ENCODE measurements around the gene INTS3.

INTS3 gene

DNA sequence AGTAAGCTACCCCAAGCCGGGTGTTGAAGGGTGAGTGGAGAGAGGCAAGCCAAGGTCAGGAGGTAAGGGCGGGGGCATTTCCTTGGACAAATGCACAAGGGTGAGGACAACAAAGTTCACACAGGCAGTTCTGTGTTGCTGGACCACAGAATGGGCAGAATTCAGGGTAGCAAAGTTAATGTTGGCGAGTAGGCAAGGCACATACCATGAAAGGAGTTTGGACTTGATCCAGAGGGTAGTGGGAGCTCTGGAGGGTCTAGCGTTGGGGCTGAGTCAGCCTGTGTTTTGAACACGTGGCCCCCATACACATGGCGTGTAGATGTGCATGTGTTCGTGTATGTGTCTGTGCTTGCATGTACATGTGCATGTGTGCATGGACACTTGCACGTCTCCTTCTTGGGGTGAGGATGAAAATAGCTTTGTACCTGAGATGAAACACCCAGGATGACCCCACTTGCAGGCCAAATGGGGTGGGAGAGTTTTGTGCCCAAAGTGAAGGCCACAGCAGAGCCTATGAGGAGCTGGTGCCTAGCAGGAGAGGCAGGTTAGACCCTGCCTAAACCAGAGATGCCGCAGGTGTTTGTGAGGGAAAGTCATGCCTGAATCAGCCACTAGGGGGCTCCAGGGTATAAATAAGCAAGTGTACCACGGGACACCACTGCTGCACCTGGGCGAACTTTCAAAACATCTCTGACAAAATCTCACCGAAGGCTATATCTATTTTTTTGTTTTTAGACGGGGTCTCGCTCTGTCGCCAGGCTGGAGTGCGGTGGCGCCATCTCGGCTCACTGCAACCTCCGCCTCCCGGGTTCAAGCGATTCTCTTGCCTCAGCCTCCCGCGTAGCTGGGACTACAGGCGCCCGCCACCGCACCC is 69.2 kb downstream of the INTS3 start:
- Mint-ChIP-seq H3K4me1 (peaks cover 13% of the 10 kb centered on the region), H3K9me3 (no peaks in the 10 kb centered on the region), H3K27ac (no peak overlapping the region), H3K4me3 (no peak overlapping the region), H3K27me3 (no peaks in the 10 kb centered on the region), H3K36me3 (no peaks in the 10 kb centered on the region)
- ATAC-seq (ENCODE audit: low read depth) (peak; percentile 96), DNase-seq (ENCODE audit: low spot score in 2 of 2) (peak; percentile 83 to 84)

DNA sequence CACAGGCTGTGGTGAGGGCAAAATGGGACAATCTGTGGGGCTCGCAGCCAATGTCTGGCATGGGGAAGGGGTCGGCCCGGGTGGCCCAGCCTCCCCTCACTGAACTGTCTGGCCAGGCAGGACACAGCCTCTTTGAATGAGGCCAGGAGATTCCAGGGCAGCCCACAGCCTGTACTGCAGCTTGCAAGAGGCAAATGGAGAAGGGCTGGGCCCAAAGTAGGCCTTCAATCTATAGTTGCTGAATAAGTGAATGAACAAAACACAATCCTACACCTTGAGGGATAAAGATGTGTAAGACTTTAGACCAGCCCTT is 70.6 kb downstream of the INTS3 start:
- ATAC-seq (ENCODE audit: low read depth): no peak
- Mint-ChIP-seq H3K4me1 (peaks cover 14% of the 10 kb centered on the region), H3K36me3 (no peaks in the 10 kb centered on the region), H3K4me3 (no peak overlapping the region), H3K27me3 (no peaks in the 10 kb centered on the region), H3K9me3 (no peaks in the 10 kb centered on the region), H3K27ac (no peak overlapping the region)
- DNase-seq (ENCODE audit: low spot score in 2 of 2): no peak

DNA sequence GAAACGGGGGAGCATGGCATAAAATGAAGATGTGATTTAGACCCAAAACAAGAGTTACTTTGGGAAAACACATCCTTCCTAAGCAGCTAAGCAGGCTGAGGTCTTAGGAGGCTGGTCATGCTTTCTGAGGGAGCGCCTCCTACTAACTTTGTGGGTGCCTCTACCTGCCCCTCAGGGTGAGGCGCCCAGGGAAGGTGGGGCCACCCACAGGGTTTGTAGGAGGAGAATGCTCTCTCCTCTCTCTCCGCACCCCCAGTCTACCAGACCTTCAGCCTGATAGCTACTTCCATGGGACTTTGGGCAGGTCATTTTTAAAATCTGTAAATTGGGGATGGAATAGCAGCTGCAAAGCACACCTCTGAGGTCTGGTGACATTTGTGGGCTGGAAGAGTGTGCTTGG is 71.2 kb downstream of the INTS3 start:
- peaks cover 19% of the 10 kb centered on the region for H3K4me1 Mint-ChIP-seq
- DNase-seq (ENCODE audit: low spot score in 2 of 2) (no peak), ATAC-seq (ENCODE audit: low read depth) (no peak)
- no peaks in the 10 kb centered on the region for H3K27me3 Mint-ChIP-seq
- no peak overlapping the region for H3K27ac Mint-ChIP-seq
- H3K9me3 Mint-ChIP-seq: no peaks in the 10 kb centered on the region
- peaks cover 2% of the 10 kb centered on the region for H3K36me3 Mint-ChIP-seq
- H3K4me3 Mint-ChIP-seq: no peak overlapping the region

DNA sequence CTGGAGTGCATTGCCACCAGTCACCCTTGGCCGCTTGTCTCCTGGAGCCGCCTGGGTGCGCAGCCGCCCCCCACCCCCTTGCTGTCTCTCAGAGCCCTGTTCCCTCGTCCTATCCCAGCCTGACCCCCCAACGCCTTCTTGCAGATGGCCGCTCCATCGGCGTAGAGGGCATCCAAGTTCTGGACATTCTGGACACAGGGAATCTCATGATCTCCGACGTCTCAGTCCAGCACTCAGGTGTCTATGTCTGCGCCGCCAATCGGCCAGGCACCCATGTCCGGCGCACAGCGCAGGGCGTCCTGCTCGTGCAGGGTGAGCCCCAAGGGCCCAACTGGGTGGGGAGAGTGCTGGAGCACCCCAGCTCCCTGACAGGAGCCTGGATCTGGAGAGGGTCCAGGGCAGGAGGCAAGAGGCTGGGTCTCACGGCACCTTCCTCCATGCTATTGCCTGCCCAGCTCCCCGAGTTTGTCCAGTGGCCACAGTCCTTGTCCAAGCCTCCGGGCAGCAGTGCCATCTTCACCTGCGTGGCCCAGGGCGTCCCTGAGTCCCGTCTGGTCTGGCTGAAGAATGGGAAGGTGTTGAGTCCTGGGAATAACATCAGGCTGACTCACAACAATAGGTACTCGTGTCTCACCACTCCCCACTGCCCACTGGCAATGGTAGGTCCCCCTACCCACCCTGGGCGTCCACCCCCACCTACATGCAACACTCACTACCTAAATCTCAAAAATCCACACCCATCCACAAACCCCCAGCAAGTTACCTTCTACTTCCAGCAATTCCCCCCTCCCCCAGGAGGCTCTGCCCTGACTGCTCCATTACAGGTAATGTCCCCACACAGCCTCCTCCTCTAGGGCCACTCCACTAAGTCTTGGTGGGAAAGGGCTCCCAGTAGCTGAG is 72.0 kb downstream of the INTS3 start:
- Mint-ChIP-seq H3K4me3 (no peak overlapping the region), H3K27me3 (no peaks in the 10 kb centered on the region), H3K4me1 (peaks cover 19% of the 10 kb centered on the region), H3K9me3 (no peaks in the 10 kb centered on the region), H3K36me3 (peaks cover 2% of the 10 kb centered on the region), H3K27ac (no peak overlapping the region)
- DNase-seq (ENCODE audit: low spot score in 2 of 2) (no peak), ATAC-seq (ENCODE audit: low read depth) (no peak)

DNA sequence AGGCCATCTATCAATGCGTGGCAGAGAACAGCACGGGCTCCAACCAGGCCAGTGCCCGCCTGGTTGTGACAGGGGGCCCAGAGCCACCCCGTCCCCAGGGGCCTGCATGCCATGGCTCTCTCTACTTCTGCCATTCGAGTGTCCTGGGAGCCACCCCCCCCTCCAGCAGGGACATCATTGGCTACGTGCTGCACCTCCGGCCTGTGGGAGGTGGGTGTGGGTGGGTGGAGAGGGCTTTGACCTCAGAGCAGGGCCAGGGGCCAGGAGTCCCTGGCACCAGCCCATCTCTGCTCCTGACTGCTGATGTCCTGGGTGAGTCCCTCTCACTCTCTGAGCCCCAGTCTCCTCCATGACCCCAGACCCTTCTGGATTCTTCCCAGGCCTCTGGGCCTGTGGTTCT is 72.7 kb downstream of the INTS3 start:
- H3K9me3 Mint-ChIP-seq: no peaks in the 10 kb centered on the region
- no peak for ATAC-seq (ENCODE audit: low read depth)
- peaks cover 25% of the 10 kb centered on the region for H3K4me1 Mint-ChIP-seq
- no peak overlapping the region for H3K27ac Mint-ChIP-seq
- H3K4me3 Mint-ChIP-seq: no peak overlapping the region
- H3K27me3 Mint-ChIP-seq: no peaks in the 10 kb centered on the region
- H3K36me3 Mint-ChIP-seq: peaks cover 2% of the 10 kb centered on the region
- no peak for DNase-seq (ENCODE audit: low spot score in 2 of 2)

DNA sequence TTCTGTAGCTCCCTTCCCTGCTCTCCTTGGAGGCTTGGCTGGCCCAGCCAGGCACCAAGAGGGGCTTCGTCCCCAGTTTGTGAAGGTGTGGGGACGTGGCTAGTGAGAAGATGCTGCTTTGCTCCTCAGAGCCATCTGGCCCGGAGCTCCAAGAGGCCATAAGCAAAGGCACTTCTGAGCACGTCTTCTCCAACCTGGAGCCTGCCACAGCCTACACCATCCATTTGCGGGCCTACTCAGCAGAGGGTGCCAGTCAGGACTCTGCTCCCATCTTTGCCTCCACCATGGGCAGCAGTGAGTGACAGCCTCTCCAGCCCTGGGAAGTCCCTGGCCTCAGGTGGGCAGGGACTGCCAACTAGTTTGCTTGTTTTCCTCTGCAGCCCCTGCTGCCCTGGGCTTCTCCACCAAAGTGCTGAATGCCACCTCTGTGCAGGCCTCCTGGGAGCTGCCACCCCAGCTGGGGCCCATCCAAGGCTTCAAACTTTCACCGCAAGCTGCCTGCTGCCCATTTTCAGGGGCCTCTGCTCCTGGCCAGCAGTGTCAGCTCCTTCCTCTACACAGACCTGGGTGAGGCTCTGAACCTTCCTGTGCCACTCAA is 73.3 kb downstream of the INTS3 start:
- no peak overlapping the region for H3K4me3 Mint-ChIP-seq
- no peaks in the 10 kb centered on the region for H3K9me3 Mint-ChIP-seq
- peaks cover 2% of the 10 kb centered on the region for H3K36me3 Mint-ChIP-seq
- DNase-seq (ENCODE audit: low spot score in 2 of 2) (no peak), ATAC-seq (ENCODE audit: low read depth) (no peak)
- peaks cover 28% of the 10 kb centered on the region for H3K4me1 Mint-ChIP-seq
- no peak overlapping the region for H3K27ac Mint-ChIP-seq
- no peaks in the 10 kb centered on the region for H3K27me3 Mint-ChIP-seq

DNA sequence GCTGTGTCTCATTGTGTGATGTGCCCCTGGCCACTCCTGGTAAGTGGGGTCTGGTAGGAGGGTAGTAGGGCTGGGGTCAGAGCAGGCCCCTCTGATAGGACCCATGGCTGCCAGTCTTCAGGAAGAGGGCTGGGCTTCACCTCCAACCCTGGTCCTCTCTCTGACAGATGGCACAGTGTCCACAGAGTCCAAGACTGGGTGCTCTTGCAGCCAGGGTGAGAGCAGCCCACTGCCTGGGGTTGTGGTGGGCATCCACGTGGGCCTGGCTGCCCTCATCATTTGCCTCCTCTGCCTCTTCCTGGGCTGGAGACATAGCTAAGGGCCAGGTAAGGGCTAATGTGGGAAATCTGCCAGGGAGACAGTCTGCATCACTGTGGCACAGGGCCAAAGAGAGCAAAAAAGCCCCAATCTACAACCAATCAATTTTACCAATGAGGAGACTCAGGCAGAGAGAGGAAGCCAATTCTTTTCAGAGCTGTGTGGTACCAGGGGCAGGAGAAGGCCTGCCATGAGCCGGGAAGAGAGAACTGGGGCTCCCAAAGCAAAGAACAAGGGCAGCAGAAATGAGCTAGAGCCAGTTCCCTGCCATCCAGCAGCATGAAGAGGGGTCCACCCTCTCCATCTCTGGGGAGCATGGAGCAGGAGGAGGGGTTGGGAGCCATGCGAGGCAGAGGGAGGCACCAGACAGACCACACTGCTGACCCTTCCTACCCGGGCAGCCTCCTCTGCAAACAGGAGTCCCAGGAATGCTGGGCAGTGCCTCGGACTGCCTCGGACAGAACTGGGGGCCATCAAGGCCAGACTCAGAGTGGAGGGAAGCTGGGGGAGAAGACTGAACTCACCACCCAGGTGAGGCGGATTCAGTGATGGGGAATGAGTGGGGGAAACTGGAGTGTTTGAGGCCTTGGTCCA is 74.2 kb downstream of the INTS3 start:
- DNase-seq (ENCODE audit: low spot score in 2 of 2) (no peak), ATAC-seq (ENCODE audit: low read depth) (no peak)
- Mint-ChIP-seq H3K4me1 (peaks cover 22% of the 10 kb centered on the region), H3K27me3 (no peaks in the 10 kb centered on the region), H3K36me3 (peaks cover 3% of the 10 kb centered on the region), H3K27ac (peak overlapping the region; percentile 58), H3K9me3 (no peaks in the 10 kb centered on the region), H3K4me3 (no peak overlapping the region)

DNA sequence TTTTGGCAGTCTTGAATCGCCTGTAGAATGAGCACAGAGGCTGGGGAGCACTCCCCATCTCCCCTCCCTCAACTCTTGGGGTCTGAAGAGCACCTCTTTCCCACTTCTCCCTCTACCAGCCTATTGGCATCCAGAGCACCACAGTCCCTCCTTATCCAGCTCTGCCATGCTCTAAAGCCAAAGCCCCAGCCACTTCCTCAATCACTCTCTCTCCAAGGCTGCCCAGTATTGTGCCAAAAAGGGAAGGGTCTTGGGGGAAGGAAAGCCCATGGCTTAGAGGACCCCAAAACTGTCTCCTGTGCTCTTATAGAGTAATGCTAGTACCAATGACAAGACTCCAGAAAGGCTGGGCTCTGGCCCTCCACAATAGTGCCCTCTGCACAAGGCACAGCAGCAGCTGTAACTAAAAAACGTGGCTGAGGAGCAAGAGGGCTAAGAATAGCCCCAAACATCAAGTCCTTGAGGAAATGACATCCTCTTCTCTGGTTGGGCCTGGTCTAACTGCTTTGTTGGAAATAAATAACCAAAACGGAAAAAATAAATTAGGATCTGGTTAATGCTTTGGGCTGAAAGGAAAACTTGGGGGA is 75.7 kb downstream of the INTS3 start:
- H3K36me3 Mint-ChIP-seq: peaks cover 8% of the 10 kb centered on the region
- no peak for ATAC-seq (ENCODE audit: low read depth)

DNA sequence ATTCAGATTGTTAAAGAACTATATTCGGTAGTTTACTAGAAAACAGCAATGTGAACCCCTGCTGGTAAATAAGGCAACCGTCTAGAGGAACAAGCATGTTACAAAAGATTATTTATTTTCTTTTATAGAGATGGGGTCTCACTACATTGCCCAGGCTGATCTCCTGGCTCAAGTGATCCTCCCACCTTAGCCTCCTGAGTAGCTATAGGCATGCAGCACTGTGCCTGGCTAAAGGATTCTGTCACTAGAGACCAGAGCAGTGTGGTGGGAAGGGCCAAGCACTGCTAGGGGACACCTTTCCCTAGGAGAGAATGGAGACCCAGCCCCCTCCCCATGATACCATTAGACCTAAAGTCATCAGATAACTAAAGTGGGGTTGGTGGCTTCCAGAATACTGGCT is 76.3 kb downstream of the INTS3 start:
- H3K27me3 Mint-ChIP-seq: no peaks in the 10 kb centered on the region
- DNase-seq (ENCODE audit: low spot score in 2 of 2): no peak
- H3K9me3 Mint-ChIP-seq: no peaks in the 10 kb centered on the region
- ATAC-seq (ENCODE audit: low read depth): no peak
- peaks cover 10% of the 10 kb centered on the region for H3K36me3 Mint-ChIP-seq
- H3K4me3 Mint-ChIP-seq: no peak overlapping the region
- H3K4me1 Mint-ChIP-seq: peaks cover 15% of the 10 kb centered on the region
- peak overlapping the region; percentile 90 for H3K27ac Mint-ChIP-seq

More for the DNA sequence above, 75.7 kb downstream of the INTS3 start:
- DNase-seq (ENCODE audit: low spot score in 2 of 2): no peak
- no peaks in the 10 kb centered on the region for H3K27me3 Mint-ChIP-seq
- H3K9me3 Mint-ChIP-seq: no peaks in the 10 kb centered on the region
- peaks cover 17% of the 10 kb centered on the region for H3K4me1 Mint-ChIP-seq
- no peak overlapping the region for H3K4me3 Mint-ChIP-seq
- H3K27ac Mint-ChIP-seq: peak overlapping the region; percentile 90

DNA sequence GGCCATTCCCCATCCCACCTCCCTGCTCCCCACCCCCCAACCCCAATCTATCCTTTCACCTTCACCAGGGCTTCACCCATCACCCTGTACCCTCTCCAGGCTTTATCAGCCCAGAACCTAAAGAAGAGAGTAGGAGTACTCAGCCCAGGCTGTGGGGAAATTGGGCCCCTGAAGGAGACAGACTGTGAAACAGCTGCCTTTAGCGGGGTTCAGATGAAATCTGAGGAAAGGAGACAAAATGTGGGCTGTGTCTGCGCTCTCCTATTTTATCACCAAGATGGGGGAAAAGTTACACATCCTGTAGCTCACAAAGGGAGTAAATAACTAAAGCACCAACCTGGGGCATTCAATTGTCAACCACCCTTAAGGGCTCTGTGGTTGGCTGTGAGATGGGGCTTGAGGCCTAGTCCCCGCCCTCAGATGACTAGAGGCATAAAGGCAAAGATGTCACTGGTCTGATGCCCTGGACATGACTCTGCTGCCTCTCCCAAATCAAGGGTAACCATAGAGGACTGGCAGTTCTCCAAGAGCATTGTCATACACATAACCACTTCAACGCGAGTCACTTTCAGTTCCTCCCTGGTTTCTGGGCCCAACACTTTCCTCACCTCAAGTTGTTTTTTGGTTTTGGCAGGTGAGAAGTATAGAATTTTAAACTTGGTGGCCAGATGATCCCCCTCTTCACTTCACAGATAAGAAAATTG is 77.3 kb downstream of the INTS3 start:
- Mint-ChIP-seq H3K27ac (peak overlapping the region; percentile 92), H3K4me3 (peak overlapping the region; percentile 48), H3K36me3 (peaks cover 18% of the 10 kb centered on the region), H3K4me1 (peaks cover 15% of the 10 kb centered on the region), H3K9me3 (no peaks in the 10 kb centered on the region), H3K27me3 (no peaks in the 10 kb centered on the region)
- ATAC-seq (ENCODE audit: low read depth): peak; percentile 98
- DNase-seq (ENCODE audit: low spot score in 2 of 2): peak; percentile 58 to 78

DNA sequence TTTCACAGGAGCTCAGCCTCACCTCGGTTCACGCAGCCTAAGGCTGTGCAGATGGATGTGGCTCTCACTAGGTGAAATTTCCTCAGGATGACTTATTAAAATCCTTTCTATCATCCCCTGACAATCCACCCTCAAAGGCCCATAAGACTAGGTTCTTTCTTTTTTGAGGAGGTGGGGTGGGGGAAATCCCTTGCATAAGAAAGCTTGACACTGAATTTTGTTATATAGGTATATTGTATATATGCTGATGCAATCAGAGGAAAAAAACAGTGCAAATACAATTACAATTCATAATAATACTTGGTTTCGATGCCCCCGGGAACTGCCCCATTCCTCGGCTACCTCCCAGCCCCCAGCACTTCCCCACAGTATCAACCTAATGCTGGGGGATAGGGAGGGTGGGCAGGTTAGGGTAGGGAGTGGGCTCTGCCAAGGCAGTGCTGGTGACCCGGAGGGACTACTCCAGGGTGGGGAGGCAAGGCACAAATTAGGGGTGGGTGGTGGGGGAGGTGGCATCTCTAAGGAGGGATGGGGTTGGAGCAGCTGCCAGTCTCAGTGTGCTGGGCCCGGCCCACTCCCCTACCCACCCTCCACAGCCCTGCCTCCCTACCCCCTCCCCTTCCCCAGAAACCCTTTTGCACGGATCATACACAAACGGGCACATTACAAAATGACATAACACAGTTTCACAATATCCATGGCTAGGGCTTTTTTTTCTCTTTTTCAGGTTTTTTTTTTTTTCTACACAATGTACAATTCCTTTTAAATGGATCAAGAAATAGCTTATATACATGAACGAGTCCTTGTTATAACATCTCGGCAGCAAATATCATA is 78.3 kb downstream of the INTS3 start:
- Mint-ChIP-seq H3K27ac (peak overlapping the region; percentile 92), H3K27me3 (no peaks in the 10 kb centered on the region), H3K4me3 (no peak overlapping the region), H3K9me3 (no peaks in the 10 kb centered on the region), H3K36me3 (peaks cover 20% of the 10 kb centered on the region), H3K4me1 (peaks cover 15% of the 10 kb centered on the region)
- ATAC-seq (ENCODE audit: low read depth): peak; percentile 4
- DNase-seq (ENCODE audit: low spot score in 2 of 2): no peak

DNA sequence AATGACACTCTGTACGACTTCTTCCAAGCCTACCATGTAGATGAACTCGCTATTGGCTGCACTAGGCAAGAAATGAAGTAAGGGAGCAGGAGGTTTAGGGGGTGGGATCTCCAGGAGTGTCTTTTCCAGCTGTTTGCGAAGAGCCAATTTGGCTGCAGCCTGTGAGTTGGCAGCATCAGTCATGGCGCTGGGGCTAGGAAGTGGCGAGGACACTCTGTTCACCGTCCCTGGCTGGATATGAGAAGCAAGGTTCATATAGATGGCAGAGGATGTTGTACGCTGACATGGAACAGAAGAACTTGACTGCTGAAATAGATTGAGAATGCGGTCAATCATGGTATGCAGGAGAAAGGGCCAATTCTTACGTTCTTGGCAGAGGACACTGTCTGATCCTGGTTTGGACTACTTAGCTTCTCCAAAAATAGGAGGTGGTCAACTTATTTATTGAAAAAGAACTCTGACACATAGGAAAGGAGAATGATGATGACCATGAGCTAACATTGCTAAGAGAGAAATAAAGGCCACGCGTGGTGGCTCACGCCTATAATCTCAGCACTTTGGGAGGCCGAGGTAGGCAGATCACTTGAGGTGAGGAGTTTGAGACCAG is 88.5 kb downstream of the INTS3 start:
- H3K36me3 Mint-ChIP-seq: peaks cover 33% of the 10 kb centered on the region
- DNase-seq (ENCODE audit: low spot score in 2 of 2): no peak
- H3K27me3 Mint-ChIP-seq: no peaks in the 10 kb centered on the region
- no peak overlapping the region for H3K4me3 Mint-ChIP-seq
- ATAC-seq (ENCODE audit: low read depth): no peak
- no peaks in the 10 kb centered on the region for H3K4me1 Mint-ChIP-seq
- H3K9me3 Mint-ChIP-seq: no peaks in the 10 kb centered on the region
- no peak overlapping the region for H3K27ac Mint-ChIP-seq

Measured in memory B cell (primary cell).